Activated T-helper 2 cell treated with anti-CD3 and anti-CD28 coated beads, Interferon-gamma antibody, Interleukin-2, Interleukin-4, amounts not matched to agents 10 μg/mL and 5 μg/mL and 100 μg/mL, durations not matched to agents 14 hours and 24 hours and 36 hours (primary cell): ENCODE data around the gene ZBTB39. TPM values are rescaled to one million over a fixed set of nuclear protein-coding genes. Genes with fewer than 3 reads are reported as not detected.

Experiments used
- DNase-seq: peaks from one replicate; pipeline ENCODE4 v3.0.0; 2021; ENCODE audit warnings: low spot score
- H3K27ac Mint-ChIP-seq: one replicate; pipeline ENCODE4 v1.8.0; 2021; ENCODE audit warnings: mixed read lengths
- H3K27me3 Mint-ChIP-seq: one replicate; pipeline ENCODE4 v1.8.0; 2021; ENCODE audit warnings: low read depth, mixed read lengths
- H3K36me3 Mint-ChIP-seq: one replicate; pipeline ENCODE4 v1.8.0; 2021; ENCODE audit warnings: low read depth, mixed read lengths
- H3K4me1 Mint-ChIP-seq: one replicate; pipeline ENCODE4 v1.8.0; 2021; ENCODE audit warnings: low read depth, mixed read lengths
- H3K4me3 Mint-ChIP-seq: one replicate; pipeline ENCODE4 v1.8.0; 2021; ENCODE audit warnings: low read depth, mild to moderate bottlenecking, moderate library complexity, mixed read lengths
- H3K9me3 Mint-ChIP-seq: one replicate; pipeline ENCODE4 v1.8.0; 2021; ENCODE audit warnings: mixed read lengths
- intact Hi-C: fragments of 100-400 bp; cut with micrococcal nuclease; formaldehyde crosslinking; loops from one replicate; pipeline ENCODE4 v1.15.1; 2023
- total RNA-seq: library from RNA; stranded (reverse); gene quantifications from 2 replicates; pipeline ENCODE4 v1.2.3, GENCODE V29; 2022

The ZBTB39 gene
- total RNA-seq, 1 donor from 2014 or later = 10.6 TPM

DNA sequence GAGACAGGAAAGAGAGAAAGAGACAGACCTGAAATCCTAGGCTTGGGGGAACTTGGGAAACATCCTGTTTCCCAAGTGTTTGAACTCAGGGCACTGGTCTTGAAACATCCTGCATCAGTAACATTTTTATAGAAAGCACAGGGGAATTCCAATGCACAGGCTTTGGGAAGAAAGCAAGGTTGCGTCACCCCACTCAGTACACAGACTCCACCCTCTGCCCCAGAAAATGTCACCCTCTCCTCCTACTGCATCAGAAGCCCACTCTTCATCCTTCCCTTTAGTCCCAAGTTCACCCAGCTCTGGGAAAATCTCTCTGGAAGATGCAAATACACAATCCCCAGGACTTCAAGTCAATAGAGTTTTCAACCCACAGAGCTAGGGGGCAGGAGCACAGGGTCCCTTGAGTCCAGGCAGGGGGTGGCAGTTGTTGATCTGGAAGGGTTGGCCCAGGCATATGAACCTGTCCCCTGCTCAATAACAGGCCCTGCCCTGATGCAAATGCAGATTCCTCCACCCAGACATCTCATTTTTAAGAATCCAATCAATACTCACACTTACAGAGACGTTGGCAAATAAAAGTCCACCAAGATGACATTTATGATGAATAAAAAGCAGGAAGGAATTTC is 50.6 kb downstream of the ZBTB39 start:
- intact Hi-C loops = no loop called here
- Mint-ChIP-seq H3K36me3 (no peaks in the 10 kb centered on the region), H3K27ac (no peak overlapping the region), H3K9me3 (no peaks in the 10 kb centered on the region), H3K4me1 (no peaks in the 10 kb centered on the region), H3K4me3 (no peak overlapping the region), H3K27me3 (peaks cover 7% of the 10 kb centered on the region)
- DNase-seq = no peak

DNA sequence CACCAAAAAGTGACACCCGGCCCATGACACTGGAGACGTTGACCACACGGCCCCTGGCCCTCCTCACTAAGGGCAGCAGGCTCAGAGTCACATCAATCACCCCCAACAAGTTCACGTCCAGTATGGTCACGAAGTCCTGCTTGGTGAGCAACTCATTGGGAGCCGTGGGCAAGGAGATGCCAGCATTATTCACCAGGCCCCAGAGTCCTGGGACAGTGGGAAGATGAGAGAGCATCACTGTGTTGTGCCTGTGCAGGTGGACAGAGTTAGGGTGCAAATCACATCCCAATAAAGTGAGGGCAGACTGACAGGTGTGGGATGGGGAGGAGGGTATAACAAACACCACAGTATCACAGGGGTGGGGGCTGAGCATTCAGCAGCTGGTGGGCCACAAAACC is 51.4 kb downstream of the ZBTB39 start:
- Mint-ChIP-seq H3K4me1 (no peaks in the 10 kb centered on the region), H3K9me3 (no peaks in the 10 kb centered on the region), H3K4me3 (no peak overlapping the region), H3K27ac (no peak overlapping the region), H3K36me3 (no peaks in the 10 kb centered on the region), H3K27me3 (peaks cover 7% of the 10 kb centered on the region)
- no peak for DNase-seq
- intact Hi-C loops = no loop called here

DNA sequence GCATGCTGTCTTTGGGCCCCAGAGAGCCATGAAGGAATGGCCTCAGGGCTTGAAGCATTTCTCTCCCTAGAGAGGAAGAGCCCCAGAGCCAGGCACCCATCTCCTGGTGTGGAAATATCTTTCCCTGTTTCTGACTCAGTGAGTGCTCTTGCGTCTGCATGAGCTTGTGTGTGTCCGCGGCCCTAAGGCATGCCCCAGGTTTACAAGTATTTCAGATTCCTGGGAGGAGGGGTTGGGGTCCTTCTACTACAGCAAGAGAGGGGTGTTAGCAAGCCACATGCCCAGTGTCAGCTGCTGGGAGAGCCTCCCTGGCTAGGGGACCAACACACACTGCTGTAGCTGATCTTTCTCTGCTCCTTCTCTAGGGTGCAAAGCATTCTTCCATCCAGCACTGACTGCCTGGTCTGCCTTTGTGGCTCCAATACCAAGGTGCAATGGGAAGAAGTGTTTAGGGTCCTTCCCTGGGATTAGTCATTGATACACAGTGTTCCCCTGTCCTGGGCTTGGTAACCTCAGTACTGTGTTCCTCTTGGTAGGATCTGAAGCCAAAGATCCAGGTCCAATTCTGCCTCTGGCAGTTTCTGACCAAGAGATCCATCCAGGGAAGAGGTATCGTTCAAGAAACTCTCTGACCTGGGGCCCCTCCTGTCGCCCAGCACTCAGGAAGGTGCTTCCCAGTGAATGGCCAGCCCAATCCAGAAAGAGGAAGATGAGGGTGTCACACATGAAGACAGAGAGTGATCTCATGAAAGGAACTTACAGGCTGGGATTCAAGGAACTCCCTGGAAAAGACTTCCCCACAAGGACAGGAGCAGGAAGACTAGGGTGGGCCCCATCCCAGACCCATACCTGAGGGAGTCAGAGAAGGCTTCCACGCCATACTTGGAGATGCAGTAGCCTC is 52.0 kb downstream of the ZBTB39 start:
- H3K4me3 Mint-ChIP-seq = no peak overlapping the region
- no peak for DNase-seq
- no peaks in the 10 kb centered on the region for H3K9me3 Mint-ChIP-seq
- intact Hi-C loops = no loop called here
- H3K4me1 Mint-ChIP-seq = no peaks in the 10 kb centered on the region
- H3K27me3 Mint-ChIP-seq = peaks cover 2% of the 10 kb centered on the region
- H3K36me3 Mint-ChIP-seq = no peaks in the 10 kb centered on the region
- no peak overlapping the region for H3K27ac Mint-ChIP-seq

DNA sequence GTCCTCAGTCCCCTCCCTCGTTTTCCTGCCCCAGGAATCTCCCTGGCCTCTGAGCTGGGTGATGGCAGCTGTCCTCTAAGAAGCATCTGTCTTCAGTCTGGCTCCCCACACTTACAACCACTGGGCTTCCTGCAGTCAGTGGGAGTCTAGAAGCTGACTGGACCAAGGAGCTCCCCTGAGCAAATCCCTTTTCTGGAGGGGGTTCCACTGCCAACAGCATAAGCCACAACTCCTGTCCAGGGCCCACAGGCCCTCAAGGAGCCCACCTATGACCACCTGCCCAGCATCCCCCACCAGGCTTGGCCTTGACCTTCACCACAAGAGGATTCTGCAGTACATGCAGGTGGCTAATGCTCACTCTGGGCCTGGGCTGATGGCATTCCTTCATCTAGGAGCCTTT is 53.0 kb downstream of the ZBTB39 start:
- Mint-ChIP-seq H3K36me3 (no peaks in the 10 kb centered on the region), H3K4me1 (no peaks in the 10 kb centered on the region), H3K27me3 (peaks cover 1% of the 10 kb centered on the region), H3K27ac (no peak overlapping the region), H3K9me3 (no peaks in the 10 kb centered on the region), H3K4me3 (no peak overlapping the region)
- intact Hi-C loops = no loop called here
- no peak for DNase-seq

DNA sequence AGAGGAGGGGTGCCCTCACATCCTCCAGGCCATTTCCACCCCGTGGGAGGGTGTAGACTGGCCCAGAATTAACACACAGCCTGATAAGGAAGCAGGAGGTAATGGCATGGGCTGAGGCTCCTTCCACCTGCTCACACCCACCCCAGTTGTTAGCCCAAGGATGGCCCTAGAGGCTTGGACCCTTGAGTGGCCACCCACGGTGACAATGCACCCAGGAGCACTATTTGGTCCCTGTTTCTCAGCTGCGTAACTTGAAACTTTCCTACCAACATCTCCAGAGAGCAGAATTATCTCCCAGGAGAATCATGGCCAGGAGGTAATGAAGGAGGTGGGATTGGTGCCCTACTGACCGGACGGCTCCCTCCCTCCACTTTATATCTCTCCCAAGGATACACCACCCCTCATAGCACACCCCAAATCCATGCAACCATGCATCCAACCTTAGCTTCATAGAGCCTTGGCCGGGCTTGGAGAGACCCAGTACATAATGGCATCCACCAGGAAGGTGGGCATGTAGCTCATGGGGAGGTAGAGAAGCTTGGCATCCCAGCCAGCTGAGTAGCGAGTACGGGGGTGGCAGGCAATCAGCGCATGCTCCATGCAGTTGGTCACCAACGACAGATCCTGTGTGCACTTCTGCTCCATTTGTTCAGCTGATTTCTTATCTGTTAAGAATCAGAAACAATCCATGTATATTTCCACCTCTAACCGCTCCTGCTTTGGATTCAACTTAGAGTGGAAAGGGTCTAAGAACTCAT is 54.6 kb downstream of the ZBTB39 start:
- no peaks in the 10 kb centered on the region for H3K4me1 Mint-ChIP-seq
- no peak for DNase-seq
- H3K36me3 Mint-ChIP-seq = no peaks in the 10 kb centered on the region
- H3K27me3 Mint-ChIP-seq = peaks cover 7% of the 10 kb centered on the region
- H3K9me3 Mint-ChIP-seq = no peaks in the 10 kb centered on the region
- H3K4me3 Mint-ChIP-seq = no peak overlapping the region
- intact Hi-C loops = no loop called here
- no peak overlapping the region for H3K27ac Mint-ChIP-seq

DNA sequence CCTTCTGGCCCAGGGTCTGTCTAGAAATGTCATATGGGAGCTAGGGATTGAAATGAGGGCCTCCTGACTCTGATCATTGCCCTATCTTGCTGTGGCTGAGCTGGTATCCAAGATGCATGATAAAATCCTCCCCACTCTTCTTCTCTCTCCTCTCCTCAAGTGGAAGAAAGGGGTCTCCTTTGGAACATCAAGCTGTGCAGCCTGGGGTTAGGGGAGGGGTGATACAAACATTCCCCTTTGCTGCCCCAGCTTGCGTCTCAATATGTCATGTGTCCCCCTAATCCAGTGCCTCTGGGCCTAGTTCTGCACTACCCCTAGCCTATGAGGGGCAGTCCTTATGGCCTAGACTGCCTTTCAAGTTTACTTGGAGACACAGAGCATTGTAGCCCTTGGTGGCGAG is 57.5 kb downstream of the ZBTB39 start:
- Mint-ChIP-seq H3K27me3 (peaks cover 26% of the 10 kb centered on the region), H3K27ac (no peak overlapping the region), H3K4me1 (no peaks in the 10 kb centered on the region), H3K9me3 (no peaks in the 10 kb centered on the region), H3K36me3 (no peaks in the 10 kb centered on the region), H3K4me3 (no peak overlapping the region)
- intact Hi-C loops = no loop called here
- DNase-seq = no peak

Other genes starting within 250 kb of the ZBTB39 start
- 1.2 and 2.9 TPM in 2 replicates for gene HSD17B6, start 243.2 kb downstream of the ZBTB39 start, total RNA-seq
- gene SDR9C7, start 72.1 kb downstream of the ZBTB39 start, total RNA-seq = not detected in 2 replicates
- 0.30 and 0.41 TPM in 2 replicates for gene RDH16, start 48.9 kb downstream of the ZBTB39 start, total RNA-seq
- gene TAC3, start 10.0 kb upstream of the ZBTB39 start, total RNA-seq = not detected in 2 replicates
- 2.4 and 4.2 TPM in 2 replicates for gene MYO1A, start 43.6 kb upstream of the ZBTB39 start, total RNA-seq
- 79.8 and 86.7 TPM in 2 replicates for gene NEMP1, start 72.2 kb upstream of the ZBTB39 start, total RNA-seq
- gene NAB2, start 82.6 kb upstream of the ZBTB39 start, total RNA-seq = 72.8 and 74.7 TPM in 2 replicates
- gene STAT6, start 104.8 kb upstream of the ZBTB39 start, total RNA-seq = 333 and 341 TPM in 2 replicates
- 1.8 and 2.1 TPM in 2 replicates for gene LRP1, start 121.9 kb upstream of the ZBTB39 start, total RNA-seq
- gene LRP1-AS, start 141.1 kb upstream of the ZBTB39 start, total RNA-seq = not detected in 2 replicates
- 0.82 and 0.90 TPM in 2 replicates for gene NXPH4, start 210.2 kb upstream of the ZBTB39 start, total RNA-seq
- gene SHMT2, start 223.2 kb upstream of the ZBTB39 start, total RNA-seq = 295 and 307 TPM in 2 replicates
- 5.6 and 6.1 TPM in 2 replicates for gene STAC3, start 244.6 kb upstream of the ZBTB39 start, total RNA-seq